ENCODE measurements around the gene ARPC1B. TPM values are rescaled to one million over a fixed set of nuclear protein-coding genes. Genes with fewer than 3 reads are reported as not detected.
A peak's percentile ranks its signal among the peaks of the same experiment; 100 is the strongest.

ARPC1B gene
- total RNA-seq, 1 donor from 2014 or later, result 509 TPM

DNA sequence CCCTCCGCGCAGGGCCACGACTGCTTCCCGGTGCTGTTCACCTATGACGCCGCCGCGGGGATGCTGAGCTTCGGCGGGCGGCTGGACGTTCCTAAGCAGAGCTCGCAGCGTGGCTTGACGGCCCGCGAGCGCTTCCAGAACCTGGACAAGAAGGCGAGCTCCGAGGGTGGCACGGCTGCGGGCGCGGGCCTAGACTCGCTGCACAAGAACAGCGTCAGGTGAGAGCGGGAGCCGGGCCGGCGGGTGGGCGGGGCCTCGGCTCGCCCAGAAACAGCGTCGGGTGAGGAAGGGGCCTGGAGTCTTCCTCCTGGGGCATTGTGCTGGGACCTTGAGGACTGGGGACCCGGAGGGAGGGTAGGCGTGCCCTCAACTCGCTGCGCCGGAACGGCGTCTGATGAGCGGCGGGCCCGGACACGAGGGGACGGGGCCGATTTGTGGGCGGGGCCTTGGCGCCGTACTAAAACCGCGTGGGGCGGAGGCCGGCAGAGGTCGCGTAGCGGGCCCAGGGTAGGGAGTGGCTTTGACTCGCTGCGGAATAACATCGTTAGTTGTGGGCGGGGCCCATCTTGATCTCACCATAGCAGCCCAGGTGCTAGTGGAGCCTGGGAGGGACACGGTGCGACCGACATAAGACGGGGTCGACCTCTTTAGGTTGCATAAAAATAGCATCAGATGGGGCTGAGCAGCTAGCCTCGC lies 18.3 kb downstream of the ARPC1B start:
- TF ChIP-seq, protein P1, sequence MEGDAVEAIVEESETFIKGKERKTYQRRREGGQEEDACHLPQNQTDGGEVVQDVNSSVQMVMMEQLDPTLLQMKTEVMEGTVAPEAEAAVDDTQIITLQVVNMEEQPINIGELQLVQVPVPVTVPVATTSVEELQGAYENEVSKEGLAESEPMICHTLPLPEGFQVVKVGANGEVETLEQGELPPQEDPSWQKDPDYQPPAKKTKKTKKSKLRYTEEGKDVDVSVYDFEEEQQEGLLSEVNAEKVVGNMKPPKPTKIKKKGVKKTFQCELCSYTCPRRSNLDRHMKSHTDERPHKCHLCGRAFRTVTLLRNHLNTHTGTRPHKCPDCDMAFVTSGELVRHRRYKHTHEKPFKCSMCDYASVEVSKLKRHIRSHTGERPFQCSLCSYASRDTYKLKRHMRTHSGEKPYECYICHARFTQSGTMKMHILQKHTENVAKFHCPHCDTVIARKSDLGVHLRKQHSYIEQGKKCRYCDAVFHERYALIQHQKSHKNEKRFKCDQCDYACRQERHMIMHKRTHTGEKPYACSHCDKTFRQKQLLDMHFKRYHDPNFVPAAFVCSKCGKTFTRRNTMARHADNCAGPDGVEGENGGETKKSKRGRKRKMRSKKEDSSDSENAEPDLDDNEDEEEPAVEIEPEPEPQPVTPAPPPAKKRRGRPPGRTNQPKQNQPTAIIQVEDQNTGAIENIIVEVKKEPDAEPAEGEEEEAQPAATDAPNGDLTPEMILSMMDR (conservative IDR thresholded peaks at IDR 0.05; ENCODE audit: low read depth, low read length), result no peak
- no peak overlapping the region for H3K4me3 ChIP-seq (ENCODE audit: low read depth, low read length)
- no peak for DNase-seq (ENCODE audit: low read depth)

DNA sequence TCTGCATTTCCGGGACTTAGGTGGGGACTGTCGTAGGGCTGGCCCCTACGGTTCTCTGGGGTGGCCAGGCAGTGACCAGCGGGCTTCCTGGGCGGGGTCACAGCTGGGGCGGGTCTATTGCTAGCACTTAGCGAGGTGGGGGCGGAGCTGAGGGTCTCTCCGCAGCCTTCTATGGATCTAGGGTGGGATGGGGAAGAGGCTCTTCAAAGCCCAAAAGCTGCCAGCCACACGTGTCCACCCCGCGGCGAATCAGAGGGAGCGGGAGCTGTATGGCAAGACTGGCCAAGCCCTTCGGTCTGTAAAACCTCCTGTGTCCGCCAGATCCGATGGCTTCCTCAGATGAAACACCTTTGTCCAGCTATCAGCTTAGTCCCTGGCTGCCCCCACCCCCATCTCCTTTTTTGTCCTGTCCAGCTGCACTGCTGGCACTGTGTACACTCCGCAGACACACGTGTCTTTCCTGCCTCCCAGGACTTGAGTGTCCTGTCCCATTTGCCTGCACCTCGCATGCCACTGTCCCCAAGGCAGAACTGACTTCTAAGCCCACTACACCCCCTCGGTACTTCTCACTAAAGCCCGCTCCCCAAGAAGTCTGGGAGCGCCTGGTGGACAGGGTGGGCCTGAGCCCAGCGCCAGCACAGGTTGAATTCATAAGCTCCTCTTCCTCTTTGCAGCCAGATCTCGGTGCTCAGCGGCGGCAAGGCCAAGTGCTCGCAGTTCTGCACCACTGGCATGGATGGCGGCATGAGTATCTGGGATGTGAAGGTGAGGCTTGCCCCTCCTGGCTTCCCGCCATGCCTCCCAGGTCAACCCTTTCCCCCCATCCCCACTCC lies 19.0 kb downstream of the ARPC1B start:
- TF ChIP-seq, protein P1 (conservative IDR thresholded peaks at IDR 0.05; ENCODE audit: low read depth, low read length), result no peak
- DNase-seq (ENCODE audit: low read depth), result no peak
- no peak overlapping the region for H3K4me3 ChIP-seq (ENCODE audit: low read depth, low read length)

DNA sequence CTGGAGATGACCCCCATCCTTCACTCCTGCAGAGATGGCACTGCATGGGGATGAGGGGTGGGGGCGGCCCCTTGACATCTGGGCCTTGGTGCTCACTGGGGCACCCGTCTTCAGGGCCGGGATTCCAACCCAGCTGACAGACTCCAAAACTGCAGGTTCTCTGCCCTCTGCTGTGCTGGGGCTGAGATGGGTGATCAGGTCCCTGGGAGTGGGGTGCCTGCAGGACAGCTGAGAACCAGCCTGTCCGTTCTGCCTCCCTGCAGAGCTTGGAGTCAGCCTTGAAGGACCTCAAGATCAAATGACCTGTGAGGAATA lies 19.6 kb downstream of the ARPC1B start:
- no peak overlapping the region for H3K4me3 ChIP-seq (ENCODE audit: low read depth, low read length)
- no peak for DNase-seq (ENCODE audit: low read depth)
- TF ChIP-seq, protein P1 (conservative IDR thresholded peaks at IDR 0.05; ENCODE audit: low read depth, low read length), result no peak

DNA sequence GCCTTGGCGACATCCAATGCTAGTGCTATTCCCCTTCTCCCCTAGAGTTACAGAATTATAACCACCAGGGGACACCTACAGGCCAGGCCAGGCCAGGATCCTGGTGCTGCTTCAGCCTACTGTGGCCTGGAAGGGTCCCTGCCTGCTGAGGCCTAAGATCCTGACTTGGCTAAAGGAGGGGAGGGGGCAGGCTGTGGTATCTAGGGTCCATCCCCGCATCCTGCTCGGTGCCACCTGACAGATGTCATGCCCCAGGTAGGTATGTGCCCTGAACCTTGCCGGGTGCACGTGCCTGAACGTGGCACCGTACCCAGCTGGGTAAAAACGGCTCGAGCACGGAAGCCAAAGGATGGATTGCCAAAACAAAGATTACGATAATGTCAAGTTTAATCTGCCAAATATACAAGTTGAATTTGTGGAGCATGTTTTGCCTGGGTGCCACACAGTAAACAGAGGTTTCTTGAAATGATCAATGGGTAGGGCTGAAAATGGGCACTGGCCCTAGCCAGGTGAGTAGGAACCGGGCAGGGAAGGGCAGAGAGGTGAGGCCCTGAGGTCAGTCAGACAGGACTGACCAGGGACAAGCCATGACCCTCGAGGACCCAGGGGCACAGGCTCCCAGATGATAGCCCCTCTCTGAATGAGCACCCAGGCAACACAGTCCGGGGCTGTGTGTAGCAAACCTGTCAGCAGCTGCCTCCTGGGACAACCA lies 21.2 kb downstream of the ARPC1B start:
- no peak for DNase-seq (ENCODE audit: low read depth)
- TF ChIP-seq, protein P1 (conservative IDR thresholded peaks at IDR 0.05; ENCODE audit: low read depth, low read length), result peak; percentile 25
- no peak overlapping the region for H3K4me3 ChIP-seq (ENCODE audit: low read depth, low read length)

DNA sequence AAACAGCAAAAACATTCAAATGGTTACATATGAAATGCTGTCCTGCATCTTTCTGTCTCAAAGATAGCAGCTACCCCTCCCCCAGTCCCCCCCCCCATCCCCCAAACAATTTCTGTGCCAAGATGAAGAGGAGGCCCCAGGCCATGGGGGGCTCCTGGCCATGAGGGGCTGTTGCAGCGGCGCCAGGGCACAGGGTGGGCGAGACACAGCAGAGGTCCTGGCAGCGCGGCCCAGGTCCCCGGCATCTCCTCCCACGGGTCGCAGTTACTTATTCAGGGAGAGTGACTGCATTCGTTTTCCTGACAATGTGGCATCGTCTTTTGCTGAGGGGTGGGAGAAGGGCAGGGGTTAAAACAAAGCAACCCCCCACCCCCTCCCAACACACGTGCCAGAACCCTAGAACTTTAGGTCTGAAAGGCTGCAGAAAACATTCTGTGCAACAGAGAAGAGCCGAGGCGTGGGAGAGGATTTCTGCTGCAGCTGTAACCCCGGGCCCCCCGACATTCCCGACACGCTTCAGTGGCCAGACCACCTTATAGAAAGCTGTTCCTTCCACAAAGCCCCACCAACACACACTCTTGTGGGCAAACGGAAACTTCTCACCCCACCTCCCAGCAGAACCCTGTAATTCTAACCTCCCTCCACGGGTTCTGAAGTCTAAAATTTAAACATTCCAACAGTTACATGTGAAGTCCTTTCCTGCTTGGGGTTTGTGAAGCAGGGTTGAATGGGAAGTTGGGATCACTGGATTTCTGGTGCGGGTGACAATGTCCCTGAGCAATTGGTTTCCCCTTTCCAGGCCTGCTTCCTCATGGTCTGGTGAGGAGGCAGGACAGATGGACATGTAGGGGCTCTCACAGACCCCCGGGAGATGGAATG lies 22.1 kb downstream of the ARPC1B start:
- TF ChIP-seq, protein P1 (conservative IDR thresholded peaks at IDR 0.05; ENCODE audit: low read depth, low read length), result no peak

DNA sequence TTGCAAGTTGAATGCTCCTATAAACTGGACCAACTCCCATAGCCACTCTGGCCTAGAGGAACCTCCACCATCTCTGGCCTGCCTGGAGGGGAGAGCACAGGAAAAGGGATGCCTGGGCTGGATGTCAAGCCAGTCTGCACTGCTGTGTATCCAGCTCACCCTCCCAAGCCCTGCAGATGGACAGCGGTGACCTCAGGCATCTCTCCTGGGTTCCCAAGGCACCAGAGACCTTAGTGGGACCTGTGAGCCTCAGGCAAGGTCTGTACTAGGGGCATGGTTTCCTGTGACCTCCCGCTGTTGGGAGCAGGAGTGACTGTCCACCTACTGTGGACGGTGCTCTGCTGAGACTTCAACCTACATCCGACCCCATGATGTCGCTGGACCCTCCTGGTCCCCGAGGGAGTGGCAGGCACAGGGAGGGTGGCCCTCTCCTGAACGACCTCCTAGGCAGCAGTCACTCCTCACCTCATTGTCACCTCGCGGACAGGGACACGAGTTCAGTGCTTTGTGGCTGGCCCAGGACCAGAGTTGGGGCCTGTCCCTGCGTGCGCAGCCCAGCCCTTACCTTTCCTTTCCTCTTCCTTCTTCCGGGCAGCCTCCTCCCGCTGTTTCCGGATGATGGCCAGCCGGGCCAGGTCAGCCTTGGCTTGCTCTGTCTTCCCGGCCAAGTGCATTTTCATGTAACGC lies 22.9 kb downstream of the ARPC1B start:
- TF ChIP-seq, protein P1 (conservative IDR thresholded peaks at IDR 0.05; ENCODE audit: low read depth, low read length), result no peak
- H3K4me3 ChIP-seq (ENCODE audit: low read depth, low read length), result no peak overlapping the region
- no peak for DNase-seq (ENCODE audit: low read depth)

More for the DNA sequence above, 22.1 kb downstream of the ARPC1B start:
- H3K4me3 ChIP-seq (ENCODE audit: low read depth, low read length), result no peak overlapping the region
- DNase-seq (ENCODE audit: low read depth), result no peak
